COLO829 (cell line): ENCODE data around the gene CUL5.
A peak's percentile ranks its signal among the peaks of the same experiment; 100 is the strongest.

Source experiments
- DNase-seq: peaks from one replicate; pipeline ENCODE4 v3.0.0; 2012; ENCODE audit warnings: low spot score

CUL5 gene

DNA sequence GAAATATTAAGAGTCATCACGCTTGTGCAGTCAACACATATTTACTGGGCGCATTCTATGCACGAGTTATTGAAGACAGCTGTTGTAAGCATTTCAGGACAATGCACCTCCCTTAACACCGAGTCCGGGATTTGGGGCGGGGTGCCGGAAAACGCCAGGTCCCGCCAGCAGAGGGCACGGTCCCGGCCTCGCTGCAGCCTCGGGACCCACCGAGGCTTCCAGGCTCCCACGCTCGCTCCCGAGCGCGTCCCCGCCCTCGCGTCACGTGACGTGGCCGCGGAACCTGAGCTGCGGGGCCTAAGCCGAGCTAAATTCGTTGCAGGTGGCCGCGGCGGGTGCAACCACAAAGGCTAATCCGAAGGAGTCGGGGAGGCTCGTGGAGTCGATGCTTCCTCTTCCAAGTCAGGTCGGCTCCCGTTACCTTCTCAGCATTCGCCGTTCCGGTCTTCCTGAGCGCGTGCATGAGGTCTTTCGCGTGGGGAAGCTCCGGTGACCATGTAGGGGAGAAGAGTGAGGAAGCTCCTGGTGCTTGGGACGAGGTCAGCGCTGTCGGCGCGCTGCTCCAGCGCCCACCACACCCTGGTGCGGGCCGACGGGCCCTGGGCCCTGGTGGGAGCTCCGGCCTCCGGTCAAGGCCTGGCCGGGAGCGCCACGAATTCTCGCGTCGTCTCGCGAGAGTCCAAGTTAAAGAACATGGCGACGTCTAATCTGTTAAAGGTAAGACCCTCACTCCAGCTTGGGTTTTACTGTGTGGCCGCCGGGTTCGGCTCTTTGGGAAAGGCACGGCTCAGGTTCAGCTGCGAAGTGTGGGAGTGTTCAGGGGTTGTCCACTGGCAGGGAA is at the start of gene CUL5:
Gene CUL5, plus strand, starts transcription at position 243 of the 841 bp plus-strand sequence. Its CDS starts 451 bp downstream, at position 694.
- DNase-seq = peak; percentile 67

DNA sequence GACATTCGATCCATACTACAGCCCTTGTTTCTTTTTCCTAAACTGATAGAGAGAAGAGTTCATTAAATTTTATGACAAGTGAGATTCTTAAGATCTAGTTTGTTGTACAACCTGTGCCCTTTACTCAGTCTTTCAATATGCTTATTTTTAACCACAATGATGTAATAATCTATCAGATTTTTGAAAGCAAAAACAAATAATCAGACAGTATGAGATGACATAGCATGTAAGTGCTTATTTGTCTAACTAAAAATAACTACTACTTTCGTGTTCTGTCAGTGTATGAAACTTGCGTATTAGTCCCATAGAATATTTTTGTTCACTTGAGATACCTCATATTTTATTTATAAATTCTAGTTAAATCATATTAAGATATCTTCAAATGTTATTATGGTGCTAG is 47.2 kb upstream of the CUL5 start:
- DNase-seq = no peak

- DNase-seq = no peak
Observed at GRCh38 chr11:107962181-107962580, 46.5 kb upstream of the CUL5 start.

GRCh38 chr11:107963091-107963490 is 45.6 kb upstream of the CUL5 start:
- DNase-seq = no peak

GRCh38 chr11:107969219-107969618 is 39.5 kb upstream of the CUL5 start:
- no peak for DNase-seq

DNA sequence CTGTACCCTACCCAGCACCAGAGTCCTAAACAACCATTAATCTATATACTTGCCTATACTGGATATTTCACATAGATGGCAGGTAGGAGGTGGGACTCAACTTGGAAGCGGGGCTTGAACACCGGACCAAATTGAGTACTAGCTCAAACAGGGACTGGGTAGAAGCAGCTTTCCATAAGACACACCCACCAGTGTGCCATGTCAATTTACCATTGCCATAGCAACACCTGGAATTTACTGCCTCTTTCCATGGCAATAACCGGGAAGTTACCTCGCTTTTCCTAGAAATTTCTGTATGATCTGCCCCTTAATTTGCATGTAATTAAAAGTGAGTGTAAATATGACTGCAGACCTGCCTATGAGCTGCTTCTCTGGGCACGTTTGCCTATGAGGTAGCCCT is 38.6 kb upstream of the CUL5 start:
- DNase-seq = no peak

- DNase-seq = no peak
Observed at GRCh38 chr11:107973641-107974040, 35.1 kb upstream of the CUL5 start.

GRCh38 chr11:107988397-107989158 is 20.1 kb upstream of the CUL5 start:
- DNase-seq = no peak

DNA sequence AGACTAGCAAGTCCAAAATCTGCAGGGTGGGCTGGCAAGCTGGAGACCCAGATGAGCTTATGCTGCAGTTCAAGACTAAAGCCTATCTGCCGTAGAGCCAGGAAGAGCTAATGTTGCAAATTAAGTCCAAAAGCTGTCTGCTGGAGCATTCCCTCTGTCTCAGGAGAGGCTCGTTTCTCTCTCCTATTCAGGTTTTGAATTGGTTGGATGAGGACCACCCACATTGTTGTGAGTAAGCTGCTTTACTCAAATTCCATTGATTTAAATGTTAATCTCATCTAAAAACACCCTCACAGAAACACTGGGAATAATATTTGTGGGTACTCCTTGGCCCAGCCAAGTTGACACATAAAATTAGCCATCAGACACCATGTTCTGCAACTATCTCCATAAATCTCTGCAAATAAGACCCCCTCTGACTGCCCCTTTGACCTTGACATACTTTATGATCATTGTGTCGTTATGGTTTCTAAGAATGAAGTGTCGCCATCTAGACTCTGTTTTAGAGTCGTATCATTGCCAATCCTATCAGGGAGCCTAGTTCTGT is 16.8 kb upstream of the CUL5 start:
- DNase-seq = no peak

- DNase-seq = no peak
Observed at GRCh38 chr11:107996006-107996776, 12.5 kb upstream of the CUL5 start.

- no peak for DNase-seq
Observed at GRCh38 chr11:107998761-107999160, 9.9 kb upstream of the CUL5 start.

DNA sequence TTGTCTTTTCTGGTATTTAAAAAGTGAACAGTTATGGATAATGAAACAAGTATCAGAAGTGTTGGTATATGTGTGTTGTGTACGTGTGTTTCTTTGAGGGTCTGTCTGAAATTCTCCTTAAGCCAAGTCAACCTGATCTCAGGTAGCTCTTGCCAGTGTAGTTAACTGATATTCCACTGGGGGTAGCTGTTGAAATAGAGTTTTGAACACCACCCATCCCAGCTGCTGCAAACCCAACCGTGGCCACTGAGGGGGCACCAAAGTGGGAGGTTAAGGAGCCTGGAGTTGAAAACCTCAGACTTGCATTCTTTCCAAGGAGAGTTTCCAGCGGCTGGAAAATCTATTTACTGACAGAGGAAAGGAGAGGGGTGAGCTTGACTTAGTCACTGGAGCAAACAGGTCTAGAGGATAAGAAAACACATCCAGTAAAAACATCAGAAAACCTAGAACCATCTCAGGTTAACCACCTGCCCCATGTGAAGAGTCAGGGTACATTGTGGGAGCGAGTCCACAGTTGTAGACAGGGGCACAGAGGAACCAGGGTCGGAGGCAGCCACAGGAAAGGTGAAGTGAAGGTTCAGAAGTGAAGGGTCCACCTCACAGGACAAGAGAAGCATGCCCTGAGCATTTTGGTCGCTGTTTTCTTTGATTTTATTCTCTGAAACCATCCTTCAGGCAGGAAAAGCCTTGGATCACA is 8.8 kb upstream of the CUL5 start:
- peak; percentile 21 for DNase-seq

- no peak for DNase-seq
Observed at GRCh38 chr11:108002476-108002875, 6.2 kb upstream of the CUL5 start.

DNA sequence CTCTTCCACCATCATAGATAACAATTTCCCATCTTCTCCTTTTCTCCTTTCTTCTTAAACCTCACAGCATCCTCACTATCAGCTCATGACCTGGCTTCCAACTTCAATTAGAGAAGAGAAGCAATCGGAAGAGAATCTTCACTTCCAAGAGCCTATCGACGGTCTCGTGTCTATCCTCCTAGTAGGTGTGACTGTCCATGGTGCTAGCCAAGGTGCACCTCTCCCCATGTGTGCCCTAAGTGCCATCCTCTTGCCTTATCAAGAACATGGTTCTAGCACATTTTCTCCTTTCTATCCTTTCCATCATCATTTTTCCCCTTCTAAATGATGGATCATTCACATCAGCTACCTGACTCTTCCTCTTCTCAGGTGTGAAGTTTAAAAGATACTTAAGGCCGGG is 5.1 kb upstream of the CUL5 start:
- no peak for DNase-seq

- no peak for DNase-seq
Observed at GRCh38 chr11:108007819-108008218, 879 bp upstream of the CUL5 start.

DNA sequence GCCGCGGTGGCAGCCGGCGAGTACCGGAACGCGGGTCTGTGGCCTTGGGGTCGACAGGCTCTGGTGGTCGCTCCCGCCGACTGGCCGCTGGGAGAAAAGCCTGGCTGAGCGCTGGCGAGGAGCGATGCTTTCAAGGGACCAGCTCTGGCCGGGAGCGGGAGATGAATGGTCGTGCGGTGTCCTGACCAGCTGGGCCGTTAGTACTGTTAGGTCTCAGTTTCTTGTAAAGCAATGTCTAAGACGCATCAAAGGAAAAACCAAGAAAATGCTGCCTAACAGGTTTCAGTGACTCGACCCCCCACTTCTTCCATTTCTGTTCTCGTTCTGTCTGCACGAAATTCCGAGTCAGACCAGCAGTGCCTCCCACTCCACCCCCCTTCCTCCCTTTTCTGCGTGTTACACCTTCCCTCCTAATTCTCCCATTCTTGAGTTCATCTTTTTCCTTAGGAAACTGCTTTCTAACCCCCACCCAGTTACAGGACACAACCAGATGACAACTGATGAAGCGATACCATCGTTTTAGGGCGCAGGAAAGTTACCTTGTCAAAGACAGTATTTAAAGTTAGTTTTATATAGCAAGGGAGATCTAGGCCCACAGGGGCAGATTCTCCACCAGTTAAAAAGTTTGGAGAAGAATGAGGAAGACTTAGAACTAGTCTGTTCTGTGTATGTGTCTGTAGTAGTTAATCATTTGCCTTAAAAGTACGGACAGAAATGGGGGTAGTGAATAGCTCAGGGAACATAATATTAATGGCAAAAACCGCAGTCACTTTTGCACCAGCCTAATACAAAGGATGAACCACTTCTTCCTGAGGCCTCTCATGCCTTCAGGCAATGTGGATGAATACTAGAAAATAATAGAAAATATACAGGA is 1.0 kb downstream of the CUL5 start:
- no peak for DNase-seq

GRCh38 chr11:108012139-108012725 is 3.5 kb downstream of the CUL5 start:
- no peak for DNase-seq

GRCh38 chr11:108016647-108017046 is 7.9 kb downstream of the CUL5 start:
- DNase-seq = no peak

DNA sequence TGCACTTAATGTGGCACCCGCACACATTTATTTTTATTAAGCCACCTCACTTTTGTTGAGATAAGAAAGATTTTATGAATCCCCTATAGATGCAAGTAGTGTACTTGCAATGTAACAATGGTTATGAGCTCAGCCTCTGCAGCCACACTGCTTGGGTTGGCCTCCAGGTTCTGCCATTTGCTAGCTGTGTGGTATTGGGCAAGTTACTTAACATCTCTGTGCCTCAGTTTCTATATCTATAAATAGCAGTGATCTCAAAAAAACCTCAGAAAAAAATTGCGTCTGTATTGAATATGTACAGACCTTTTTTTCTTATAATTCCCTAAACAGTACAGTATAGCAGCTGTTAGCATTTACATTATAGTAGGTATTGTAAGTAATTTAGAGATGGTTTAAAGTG is 10.0 kb downstream of the CUL5 start:
- no peak for DNase-seq

- no peak for DNase-seq
Observed at GRCh38 chr11:108019870-108020540, 11.3 kb downstream of the CUL5 start.
